GM12878 (cell line): ENCODE results near the gene RELL2. TPM values are rescaled to one million over a fixed set of nuclear protein-coding genes. Genes with fewer than 3 reads are reported as not detected.

Source experiments
- CEBPB ChIP-seq, 2 experiments: fragments of 150-350 bp in 1 of 2; IDR thresholded peaks; 2 replicates each; pipeline ENCODE4 v1.6.1; 2012 to 2014; ENCODE audit warnings: low read depth in 2 of 2, low read length in 2 of 2, borderline replicate concordance in 1 of 2, inconsistent platforms in 1 of 2
- FOXK2 ChIP-seq: fragments of 450-650 bp; IDR thresholded peaks from 2 replicates; pipeline ENCODE4 v1.6.1; 2017; ENCODE audit warnings: mild to moderate bottlenecking, moderate library complexity
- GATAD2B ChIP-seq: fragments of 450-650 bp; conservative IDR thresholded peaks from 2 replicates; pipeline ENCODE4 v1.6.1; 2017; ENCODE audit warnings: low read depth, mild to moderate bottlenecking, moderate library complexity
- HCFC1 ChIP-seq: fragments of 150-350 bp; IDR thresholded peaks from 2 replicates; pipeline ENCODE4 v1.6.1; 2014; ENCODE audit warnings: low read length
- MXI1 ChIP-seq: fragments of 150-350 bp; IDR thresholded peaks from 2 replicates; pipeline ENCODE4 v1.6.1; 2011; ENCODE audit warnings: low read depth, mild to moderate bottlenecking, inconsistent platforms, low read length, improper control_type of control experiment
- NFYA ChIP-seq: IDR thresholded peaks from 2 replicates; pipeline ENCODE4 v1.6.1; 2011; ENCODE audit warnings: low read depth, mild to moderate bottlenecking, low read length, improper control_type of control experiment, borderline replicate concordance
- NFYB ChIP-seq: IDR thresholded peaks from 2 replicates; pipeline ENCODE4 v1.6.1; 2011; ENCODE audit warnings: low read depth, mild to moderate bottlenecking, low read length, improper control_type of control experiment, moderate library complexity; ENCODE audit not compliant: insufficient read depth
- NR2C1 ChIP-seq: fragments of 450-650 bp; IDR thresholded peaks from 2 replicates; pipeline ENCODE4 v1.6.1; 2017; ENCODE audit warnings: antibody characterized with exemption, mild to moderate bottlenecking, moderate library complexity
- SMC3 ChIP-seq: IDR thresholded peaks from 2 replicates; pipeline ENCODE4 v1.6.1; 2011; ENCODE audit warnings: low read length, improper control_type of control experiment, borderline replicate concordance
- SREBF2 ChIP-seq: IDR thresholded peaks from 2 replicates; pipeline ENCODE4 v1.6.1; 2012; ENCODE audit warnings: mild to moderate bottlenecking, low read length
- polyA plus RNA-seq, 11 experiments: library from polyadenylated mRNA; depleted of rRNA in 4 of 11; unstranded in 6 of 11; stranded (reverse) in 5 of 11; fragments of >200 nt; fragmentation: Nextera tagmentation in 4 of 11; fragmentation: Illumina TruSeq in 1 of 11; extraction: Ambion mirVana in 4 of 11; extraction: Trizol in 1 of 11; gene quantifications; 1 replicate in 1 of 11; 2 replicates in 10 of 11; pipeline versions ENCODE4 v1.2.1 to v1.2.3, GENCODE V29; 2011 to 2016; ENCODE audit warnings: inconsistent platforms in 2 of 11, missing spikeins in 2 of 11, low read depth in 1 of 11
- total RNA-seq, 4 experiments: library from RNA; depleted of rRNA in 3 of 4; stranded (reverse); fragments of >200 nt in 3 of 4; fragmentation: Illumina TruSeq in 1 of 4; extraction: Trizol in 1 of 4; gene quantifications; 2 replicates each; pipeline versions ENCODE4 v1.2.1 to v1.2.3, GENCODE V29; 2013 to 2021
- TF ChIP-seq, protein P1 (sequence below): IDR thresholded peaks from 2 replicates; pipeline ENCODE4 v1.6.1; 2011; ENCODE audit warnings: mild to moderate bottlenecking, low read depth, low read length, moderate library complexity; ENCODE audit not compliant: insufficient replicate concordance
- TF ChIP-seq, protein P2 (sequence below): fragments of 150-350 bp; IDR thresholded peaks from 2 replicates; pipeline ENCODE4 v1.6.1; 2014; ENCODE audit warnings: mild to moderate bottlenecking, low read depth, low read length
- TF ChIP-seq, protein P3 (sequence below): fragments of 450-650 bp; IDR thresholded peaks from 2 replicates; pipeline ENCODE4 v1.6.1; 2017; ENCODE audit warnings: antibody characterized with exemption, mild to moderate bottlenecking, moderate library complexity
- TF ChIP-seq, protein P4 (sequence below): IDR thresholded peaks from 2 replicates; pipeline ENCODE4 v1.6.1; 2011; ENCODE audit warnings: low read depth, low read length, improper control_type of control experiment, borderline replicate concordance
- TF ChIP-seq, protein P5 (sequence below): IDR thresholded peaks from 2 replicates; pipeline ENCODE4 v1.6.1; 2011; ENCODE audit warnings: borderline replicate concordance, low read depth, mild to moderate bottlenecking, moderate library complexity, mixed read lengths, low read length; ENCODE audit not compliant: insufficient read depth; ENCODE audit errors: extremely low read length
- TF ChIP-seq, protein P6 (sequence below): fragments of 450-650 bp; IDR thresholded peaks from 2 replicates; pipeline ENCODE4 v1.6.1; 2017; ENCODE audit warnings: low read depth, mild to moderate bottlenecking, moderate library complexity
- TF ChIP-seq, protein P7 (sequence below): IDR thresholded peaks from 2 replicates; pipeline ENCODE4 v1.6.1; 2012; ENCODE audit warnings: low read depth, low read length, improper control_type of control experiment

RELL2 gene
- total and polyA plus RNA-seq, 10 of the 15 experiments (the other 5 are each of a cell fraction or from before 2014, with no cell fraction given): 0.23 to 21.4 (median 7.1) TPM

DNA sequence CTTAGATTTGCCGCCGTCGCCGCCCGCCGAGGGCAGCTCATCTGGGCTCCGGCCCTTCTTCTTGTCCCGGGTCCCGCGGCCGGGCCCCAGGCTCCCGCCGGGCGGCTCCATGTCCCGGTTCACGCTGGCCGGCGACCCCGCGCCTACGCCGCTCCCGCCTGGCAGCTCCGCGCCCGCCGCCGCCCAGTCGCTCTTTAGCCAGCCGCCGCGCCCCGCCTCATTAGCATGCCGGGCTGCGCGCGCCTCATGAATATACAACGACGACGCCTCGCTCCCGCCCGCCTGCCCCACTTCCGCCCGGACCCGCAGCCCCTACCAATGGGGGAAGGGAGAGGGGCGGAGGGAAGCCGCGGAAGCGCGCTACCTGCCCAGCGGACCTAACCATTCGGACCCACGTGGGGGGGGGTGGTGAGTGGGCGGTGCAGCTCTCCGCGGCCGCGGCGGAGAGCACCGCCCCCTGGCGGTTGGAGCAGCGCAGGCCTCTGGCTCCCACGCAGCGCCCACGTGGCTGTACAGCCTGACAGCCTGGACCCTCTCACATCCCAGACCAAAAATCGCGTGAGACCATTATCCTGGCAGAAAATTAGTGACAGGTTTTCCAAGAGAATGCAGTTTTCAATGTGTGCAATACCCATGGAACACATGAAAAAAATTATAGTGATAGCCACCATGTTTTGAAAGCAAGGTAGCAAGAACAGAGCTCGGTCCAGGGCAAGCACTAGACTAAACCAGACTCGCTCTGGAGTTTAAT is 17.8 kb upstream of the RELL2 start, which contains the start of gene DIAPH1 (continued):
- TF ChIP-seq, protein P1, sequence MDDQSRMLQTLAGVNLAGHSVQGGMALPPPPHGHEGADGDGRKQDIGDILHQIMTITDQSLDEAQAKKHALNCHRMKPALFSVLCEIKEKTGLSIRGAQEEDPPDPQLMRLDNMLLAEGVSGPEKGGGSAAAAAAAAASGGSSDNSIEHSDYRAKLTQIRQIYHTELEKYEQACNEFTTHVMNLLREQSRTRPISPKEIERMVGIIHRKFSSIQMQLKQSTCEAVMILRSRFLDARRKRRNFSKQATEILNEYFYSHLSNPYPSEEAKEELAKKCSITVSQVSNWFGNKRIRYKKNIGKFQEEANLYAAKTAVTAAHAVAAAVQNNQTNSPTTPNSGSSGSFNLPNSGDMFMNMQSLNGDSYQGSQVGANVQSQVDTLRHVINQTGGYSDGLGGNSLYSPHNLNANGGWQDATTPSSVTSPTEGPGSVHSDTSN: peak; percentile 49
- TF ChIP-seq FOXK2 (peak; percentile 94), CEBPB (IDR thresholded peaks at IDR 0.05; ENCODE audit: borderline replicate concordance in 1 of 2, low read depth in 2 of 2, low read length in 2 of 2) (no peak), NFYA (no peak), NR2C1 (peak; percentile 50), GATAD2B (peak; percentile 88; the same call in 1 of the 2 replicates), HCFC1 (peak; percentile 78), NFYB (peak; percentile 45; the same call in 1 of the 2 replicates), SMC3 (peak; percentile 100), MXI1 (peak; percentile 97), SREBF2 (no peak)
- TF ChIP-seq, protein P2, sequence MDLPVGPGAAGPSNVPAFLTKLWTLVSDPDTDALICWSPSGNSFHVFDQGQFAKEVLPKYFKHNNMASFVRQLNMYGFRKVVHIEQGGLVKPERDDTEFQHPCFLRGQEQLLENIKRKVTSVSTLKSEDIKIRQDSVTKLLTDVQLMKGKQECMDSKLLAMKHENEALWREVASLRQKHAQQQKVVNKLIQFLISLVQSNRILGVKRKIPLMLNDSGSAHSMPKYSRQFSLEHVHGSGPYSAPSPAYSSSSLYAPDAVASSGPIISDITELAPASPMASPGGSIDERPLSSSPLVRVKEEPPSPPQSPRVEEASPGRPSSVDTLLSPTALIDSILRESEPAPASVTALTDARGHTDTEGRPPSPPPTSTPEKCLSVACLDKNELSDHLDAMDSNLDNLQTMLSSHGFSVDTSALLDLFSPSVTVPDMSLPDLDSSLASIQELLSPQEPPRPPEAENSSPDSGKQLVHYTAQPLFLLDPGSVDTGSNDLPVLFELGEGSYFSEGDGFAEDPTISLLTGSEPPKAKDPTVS: peak; percentile 39; the same call in 1 of the 2 replicates
- TF ChIP-seq, protein P3, sequence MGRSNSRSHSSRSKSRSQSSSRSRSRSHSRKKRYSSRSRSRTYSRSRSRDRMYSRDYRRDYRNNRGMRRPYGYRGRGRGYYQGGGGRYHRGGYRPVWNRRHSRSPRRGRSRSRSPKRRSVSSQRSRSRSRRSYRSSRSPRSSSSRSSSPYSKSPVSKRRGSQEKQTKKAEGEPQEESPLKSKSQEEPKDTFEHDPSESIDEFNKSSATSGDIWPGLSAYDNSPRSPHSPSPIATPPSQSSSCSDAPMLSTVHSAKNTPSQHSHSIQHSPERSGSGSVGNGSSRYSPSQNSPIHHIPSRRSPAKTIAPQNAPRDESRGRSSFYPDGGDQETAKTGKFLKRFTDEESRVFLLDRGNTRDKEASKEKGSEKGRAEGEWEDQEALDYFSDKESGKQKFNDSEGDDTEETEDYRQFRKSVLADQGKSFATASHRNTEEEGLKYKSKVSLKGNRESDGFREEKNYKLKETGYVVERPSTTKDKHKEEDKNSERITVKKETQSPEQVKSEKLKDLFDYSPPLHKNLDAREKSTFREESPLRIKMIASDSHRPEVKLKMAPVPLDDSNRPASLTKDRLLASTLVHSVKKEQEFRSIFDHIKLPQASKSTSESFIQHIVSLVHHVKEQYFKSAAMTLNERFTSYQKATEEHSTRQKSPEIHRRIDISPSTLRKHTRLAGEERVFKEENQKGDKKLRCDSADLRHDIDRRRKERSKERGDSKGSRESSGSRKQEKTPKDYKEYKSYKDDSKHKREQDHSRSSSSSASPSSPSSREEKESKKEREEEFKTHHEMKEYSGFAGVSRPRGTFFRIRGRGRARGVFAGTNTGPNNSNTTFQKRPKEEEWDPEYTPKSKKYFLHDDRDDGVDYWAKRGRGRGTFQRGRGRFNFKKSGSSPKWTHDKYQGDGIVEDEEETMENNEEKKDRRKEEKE: peak; percentile 84
- TF ChIP-seq, protein P4, sequence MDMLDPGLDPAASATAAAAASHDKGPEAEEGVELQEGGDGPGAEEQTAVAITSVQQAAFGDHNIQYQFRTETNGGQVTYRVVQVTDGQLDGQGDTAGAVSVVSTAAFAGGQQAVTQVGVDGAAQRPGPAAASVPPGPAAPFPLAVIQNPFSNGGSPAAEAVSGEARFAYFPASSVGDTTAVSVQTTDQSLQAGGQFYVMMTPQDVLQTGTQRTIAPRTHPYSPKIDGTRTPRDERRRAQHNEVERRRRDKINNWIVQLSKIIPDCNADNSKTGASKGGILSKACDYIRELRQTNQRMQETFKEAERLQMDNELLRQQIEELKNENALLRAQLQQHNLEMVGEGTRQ: peak; percentile 75
- TF ChIP-seq, protein P5, sequence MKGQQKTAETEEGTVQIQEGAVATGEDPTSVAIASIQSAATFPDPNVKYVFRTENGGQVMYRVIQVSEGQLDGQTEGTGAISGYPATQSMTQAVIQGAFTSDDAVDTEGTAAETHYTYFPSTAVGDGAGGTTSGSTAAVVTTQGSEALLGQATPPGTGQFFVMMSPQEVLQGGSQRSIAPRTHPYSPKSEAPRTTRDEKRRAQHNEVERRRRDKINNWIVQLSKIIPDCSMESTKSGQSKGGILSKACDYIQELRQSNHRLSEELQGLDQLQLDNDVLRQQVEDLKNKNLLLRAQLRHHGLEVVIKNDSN: peak; percentile 84
- TF ChIP-seq, protein P6, sequence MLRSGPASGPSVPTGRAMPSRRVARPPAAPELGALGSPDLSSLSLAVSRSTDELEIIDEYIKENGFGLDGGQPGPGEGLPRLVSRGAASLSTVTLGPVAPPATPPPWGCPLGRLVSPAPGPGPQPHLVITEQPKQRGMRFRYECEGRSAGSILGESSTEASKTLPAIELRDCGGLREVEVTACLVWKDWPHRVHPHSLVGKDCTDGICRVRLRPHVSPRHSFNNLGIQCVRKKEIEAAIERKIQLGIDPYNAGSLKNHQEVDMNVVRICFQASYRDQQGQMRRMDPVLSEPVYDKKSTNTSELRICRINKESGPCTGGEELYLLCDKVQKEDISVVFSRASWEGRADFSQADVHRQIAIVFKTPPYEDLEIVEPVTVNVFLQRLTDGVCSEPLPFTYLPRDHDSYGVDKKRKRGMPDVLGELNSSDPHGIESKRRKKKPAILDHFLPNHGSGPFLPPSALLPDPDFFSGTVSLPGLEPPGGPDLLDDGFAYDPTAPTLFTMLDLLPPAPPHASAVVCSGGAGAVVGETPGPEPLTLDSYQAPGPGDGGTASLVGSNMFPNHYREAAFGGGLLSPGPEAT: peak; percentile 61; the same call in 1 of the 2 replicates
- TF ChIP-seq, protein P7, sequence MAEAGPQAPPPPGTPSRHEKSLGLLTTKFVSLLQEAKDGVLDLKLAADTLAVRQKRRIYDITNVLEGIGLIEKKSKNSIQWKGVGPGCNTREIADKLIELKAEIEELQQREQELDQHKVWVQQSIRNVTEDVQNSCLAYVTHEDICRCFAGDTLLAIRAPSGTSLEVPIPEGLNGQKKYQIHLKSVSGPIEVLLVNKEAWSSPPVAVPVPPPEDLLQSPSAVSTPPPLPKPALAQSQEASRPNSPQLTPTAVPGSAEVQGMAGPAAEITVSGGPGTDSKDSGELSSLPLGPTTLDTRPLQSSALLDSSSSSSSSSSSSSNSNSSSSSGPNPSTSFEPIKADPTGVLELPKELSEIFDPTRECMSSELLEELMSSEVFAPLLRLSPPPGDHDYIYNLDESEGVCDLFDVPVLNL: peak; percentile 55; the same call in 1 of the 2 replicates
